AG04449 (cell line): ENCODE measurements around the gene DOCK3.

Source experiments
- CTCF ChIA-PET: fragments of 350-600 bp; formaldehyde crosslinking; extraction: SDS; loops from one replicate; lab custom pipeline; 2021; ENCODE audit warnings: antibody characterized with exemption; lab: Yijun Ruan, JAX
- POLR2A ChIA-PET: fragments of 400-600, 350-600 bp; formaldehyde crosslinking; extraction: SDS; loops from one replicate; lab custom pipeline; 2020; ENCODE audit warnings: antibody characterized with exemption, inconsistent platforms; lab: Yijun Ruan, JAX
- DNase-seq: peaks from one replicate; pipeline ENCODE4 v3.0.0-alpha.2; 2010; ENCODE audit warnings: low read depth, low spot score
- H3K4me3 ChIP-seq: 2 replicates; pipeline ENCODE4 v1.5.1; 2011; ENCODE audit warnings: low read depth, mild to moderate bottlenecking, control low read depth, low read length
- CTCF ChIP-seq: IDR thresholded peaks from one replicate; pipeline ENCODE4 v1.5.1; 2011; ENCODE audit warnings: mild to moderate bottlenecking, moderate library complexity, low read length, control low read depth, inconsistent platforms; ENCODE audit not compliant: insufficient read depth; ENCODE audit errors: missing control alignments

DOCK3 gene

GRCh38 chr3:51389423-51390183 lies 714.9 kb downstream of the DOCK3 start:
- ChIA-PET CTCF (interaction anchor here (0.6 to 4.4 kb wide), 45 partner anchors 11 to 822 kb away, joined by 3 to 95 read pairs (median 4); partner anchors contain the start of genes C3orf18, DCAF1 and MAPKAPK3), POLR2A (interaction anchor here (0.7 kb wide), 1 partner anchor 606 kb away, joined by 3 read pairs; the partner anchor contains the start of gene RPL29)
- DNase-seq: no peak
- peak; percentile 85 for TF ChIP-seq CTCF
- no peak overlapping the region for H3K4me3 ChIP-seq

- ChIA-PET POLR2A (no interaction called here), CTCF (interaction anchor here (0.9 to 4.4 kb wide), 34 partner anchors 10 to 823 kb away, joined by 3 to 95 read pairs (median 7); partner anchors contain the start of genes C3orf18, DCAF1 and MAPKAPK3)
Observed at GRCh38 chr3:51390246-51391074, 715.7 kb downstream of the DOCK3 start.

GRCh38 chr3:51391075-51391565 lies 716.4 kb downstream of the DOCK3 start, which contains the start of gene RBM15B:
TSS of gene RBM15B (plus strand) at chr3:51391285. CDS start at chr3:51391400, 115 bp downstream.
- CTCF ChIA-PET: interaction anchor here (0.9 to 4.4 kb wide), 16 partner anchors 10 to 824 kb away, joined by 3 to 95 read pairs (median 18); partner anchors contain the start of genes C3orf18, DCAF1 and MAPKAPK3
- H3K4me3 ChIP-seq: peak within 1 kb of the TSS; percentile 75
- peak; percentile 96 for TF ChIP-seq CTCF
- peak; percentile 63 for DNase-seq
- POLR2A ChIA-PET: no interaction called here

More at GRCh38 chr3:51390246-51391074, 715.7 kb downstream of the DOCK3 start:
- no peak for DNase-seq
- peak overlapping the region; percentile 55 for H3K4me3 ChIP-seq
- TF ChIP-seq CTCF: no peak

- POLR2A ChIA-PET: no interaction called here
- peak overlapping the region; percentile 75 for H3K4me3 ChIP-seq
- no peak for DNase-seq
- TF ChIP-seq CTCF: no peak
- CTCF ChIA-PET: interaction anchor here (1.2 to 3.2 kb wide), 4 partner anchors 21 to 290 kb away, joined by 3 to 16 read pairs (median 5); no protein-coding TSS in a partner anchor
Observed at GRCh38 chr3:51391566-51392354, 717.0 kb downstream of the DOCK3 start.

- no peak for TF ChIP-seq CTCF
Observed at GRCh38 chr3:51392355-51393133, 717.8 kb downstream of the DOCK3 start.

More at GRCh38 chr3:51392355-51393133, 717.8 kb downstream of the DOCK3 start:
- ChIA-PET CTCF (interaction anchor here (0.9 to 1.8 kb wide), 5 partner anchors 12 to 777 kb away, joined by 3 to 6 read pairs (median 4); no protein-coding TSS in a partner anchor), POLR2A (no interaction called here)
- DNase-seq: no peak
- peak overlapping the region; percentile 75 for H3K4me3 ChIP-seq
